Stimulated activated CD8-positive, alpha-beta memory T cell treated with anti-CD3 and anti-CD28 coated beads, Interleukin-7, amount 100 ng/mL, for 48 hours (primary cell): ENCODE measurements around the gene TMEM267.
"Not testable (repeated sequence)": the region's sequence is repeated elsewhere in the genome, so short reads cannot be mapped to it uniquely, and the experiment has no call there.

Experiments used
- DNase-seq, 2 donors: peaks; one replicate each; pipeline ENCODE4 v3.0.0-alpha.2; 2020; ENCODE audit warnings: low read depth in 1 of 2; ENCODE audit errors: extremely low read depth in 1 of 2

The TMEM267 gene

DNA sequence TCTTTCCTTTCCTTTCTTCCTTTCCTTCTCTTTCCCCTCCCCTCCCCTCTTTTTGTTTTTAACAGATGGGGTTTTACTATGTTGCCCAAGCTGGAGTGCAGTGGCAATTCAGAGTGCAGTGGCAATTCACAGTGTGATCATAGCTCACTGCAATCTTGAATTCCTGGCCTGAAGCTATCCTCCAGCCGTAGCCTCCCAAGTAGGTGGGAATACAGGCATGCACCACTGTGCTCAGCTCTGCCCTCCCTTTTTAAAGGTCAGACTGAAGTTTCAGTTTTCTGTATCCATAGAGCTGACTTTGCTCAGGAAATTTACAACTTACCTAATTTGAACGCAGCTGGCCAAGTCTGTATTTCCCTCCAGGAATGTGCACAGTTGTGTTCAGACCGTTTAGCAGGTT lies 72.2 kb downstream of the TMEM267 start:
- no peak for DNase-seq

- DNase-seq: no peak
These were observed 73.3 kb downstream of the TMEM267 start for GRCh38 chr5:43410414-43410813.

DNA sequence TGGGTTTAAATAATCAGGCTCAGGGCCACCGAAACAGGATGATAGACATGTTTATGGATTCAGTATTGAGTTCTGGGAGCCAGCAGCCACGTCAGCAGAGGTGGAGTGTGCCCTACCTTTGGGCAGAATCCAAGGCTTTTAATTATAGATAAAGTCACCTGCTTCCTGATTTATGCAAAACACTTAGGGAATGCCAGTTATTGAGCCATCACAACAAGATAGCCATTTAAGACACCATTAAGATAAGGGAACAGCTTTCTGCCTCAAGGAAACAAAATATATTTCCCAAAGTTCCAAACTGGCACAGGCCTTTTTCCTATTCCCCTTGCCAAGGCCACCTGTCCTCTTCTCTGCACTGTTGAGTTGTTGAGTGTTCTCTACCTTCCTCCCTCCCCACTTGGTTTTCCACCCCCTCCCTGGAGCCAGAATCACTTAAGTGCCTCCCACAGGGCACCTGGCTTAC lies 73.8 kb downstream of the TMEM267 start:
- DNase-seq: no peak

DNA sequence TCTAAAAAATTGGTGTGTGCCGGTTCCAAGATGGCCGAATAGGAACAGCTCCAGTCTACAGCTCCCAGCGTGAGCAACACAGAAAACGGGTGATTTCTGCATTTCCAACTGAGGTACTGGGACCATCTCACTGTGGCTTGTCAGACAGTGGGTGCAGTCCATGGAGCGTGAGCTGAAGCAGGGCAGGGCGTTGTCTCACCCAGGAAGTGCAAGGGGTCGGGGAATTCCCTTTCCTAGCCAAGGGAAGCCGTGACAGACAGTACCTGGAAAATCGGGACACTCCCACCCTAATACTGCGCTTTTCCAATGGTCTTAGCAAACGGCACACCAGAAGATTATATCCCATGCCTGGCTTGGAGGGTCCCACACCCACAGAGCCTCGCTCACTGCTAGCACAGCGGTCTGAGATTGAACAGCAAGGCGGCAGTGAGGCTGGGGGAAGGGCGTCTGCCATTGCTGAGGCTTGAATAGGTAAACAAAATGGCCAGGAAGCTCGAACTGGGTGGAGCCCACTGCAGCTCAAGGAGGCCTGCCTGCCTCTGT lies 81.1 kb downstream of the TMEM267 start:
- not testable (repeated sequence) for DNase-seq

DNA sequence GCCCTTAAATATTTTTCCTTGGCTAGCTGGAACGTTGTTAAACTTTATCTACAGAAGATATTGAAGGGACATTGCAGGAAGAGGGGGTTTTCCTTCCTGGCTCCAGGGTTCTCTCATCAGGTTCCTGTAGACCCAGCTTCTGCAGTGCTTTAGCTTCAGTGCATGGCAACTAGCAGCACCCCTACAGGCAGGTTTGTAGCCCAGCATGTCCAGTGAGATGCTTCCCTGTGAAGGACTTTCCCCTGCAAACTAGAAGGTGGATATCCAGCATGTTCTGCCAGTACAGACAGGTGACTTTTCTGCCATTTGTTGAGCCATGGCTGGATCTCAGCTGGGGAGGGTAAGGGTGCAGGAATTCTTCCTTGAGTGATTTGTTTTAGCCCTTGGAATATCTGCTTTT lies 81.8 kb downstream of the TMEM267 start:
- no peak for DNase-seq

- no peak for DNase-seq
These were observed 83.6 kb downstream of the TMEM267 start for GRCh38 chr5:43400082-43400481.

DNA sequence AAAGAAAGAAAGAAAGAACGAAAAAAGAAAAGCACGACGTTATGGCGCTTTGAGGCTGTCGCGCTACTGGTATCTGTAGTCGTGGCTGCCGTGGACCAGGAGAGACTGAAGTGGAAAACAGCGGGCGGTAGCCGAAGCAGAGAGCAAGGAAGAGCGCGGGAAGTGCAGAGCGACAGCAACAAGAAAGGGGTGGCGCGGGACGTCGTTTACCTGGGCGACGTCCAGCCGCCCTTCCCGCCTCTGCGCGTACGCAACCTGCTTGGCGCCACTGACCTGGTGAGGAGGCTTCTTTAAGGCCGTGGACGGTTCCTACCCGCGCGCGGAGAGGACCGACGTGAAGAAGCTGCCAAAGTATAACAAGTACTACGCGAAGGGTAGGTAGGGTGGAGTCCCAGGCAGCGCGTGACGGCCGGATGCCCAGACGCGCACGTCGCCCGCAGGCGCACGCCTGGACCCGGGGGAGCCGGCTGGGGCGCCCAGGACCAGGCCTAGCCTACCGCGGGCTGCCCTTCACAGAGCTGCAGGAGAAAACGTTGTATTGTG lies 86.8 kb downstream of the TMEM267 start:
- DNase-seq: peak; percentile 33
